RWPE2 (cell line): ENCODE results near the gene PDK4.

Experiments
- ATAC-seq: fragments of 200-7000 bp; cut with Tn5 transposase; 3 replicates; pipeline ENCODE4 v1.9.1; 2021; ENCODE audit warnings: low read depth
- DNase-seq: peaks from one replicate; pipeline ENCODE4 v3.0.0-alpha.2; 2020; ENCODE audit warnings: low spot score
- H3K27ac ChIP-seq: fragments of 450-650 bp; 2 replicates; pipeline ENCODE4 v1.5.1; 2017; ENCODE audit warnings: mild to moderate bottlenecking; ENCODE audit not compliant: poor library complexity, severe bottlenecking
- H3K27me3 ChIP-seq: fragments of 250-450 bp; sonication (Bioruptor Pico); 2 replicates; pipeline ENCODE4 v1.5.1; 2021; ENCODE audit warnings: mild to moderate bottlenecking, moderate library complexity; ENCODE audit not compliant: insufficient read depth, poor library complexity, severe bottlenecking
- H3K36me3 ChIP-seq: fragments of 250-450 bp; sonication (Bioruptor Pico); 2 replicates; pipeline ENCODE4 v1.5.1; 2020; ENCODE audit warnings: low read depth, mild to moderate bottlenecking, moderate library complexity
- H3K4me1 ChIP-seq: fragments of 250-450 bp; sonication (Bioruptor Pico); 2 replicates; pipeline ENCODE4 v1.5.1; 2021; ENCODE audit warnings: mild to moderate bottlenecking, moderate library complexity; ENCODE audit not compliant: insufficient read depth, poor library complexity, severe bottlenecking
- H3K4me3 ChIP-seq: fragments of 250-450 bp; sonication (Bioruptor Pico); 2 replicates; pipeline ENCODE4 v1.5.1; 2021; ENCODE audit warnings: mild to moderate bottlenecking, moderate library complexity; ENCODE audit not compliant: severe bottlenecking
- H3K9me3 ChIP-seq: fragments of 250-450 bp; sonication (Bioruptor Pico); 2 replicates; pipeline ENCODE4 v1.5.1; 2021; ENCODE audit warnings: mild to moderate bottlenecking, moderate library complexity; ENCODE audit not compliant: severe bottlenecking
- TF ChIP-seq, protein P1 (sequence below): fragments of 450-650 bp; IDR thresholded peaks from one replicate; pipeline ENCODE4 v1.5.1; 2017; ENCODE audit warnings: mild to moderate bottlenecking, moderate library complexity; ENCODE audit not compliant: poor library complexity, severe bottlenecking

The PDK4 gene

GRCh38 chr7:95590387-95591248, 5.7 kb downstream of the PDK4 start:
- H3K4me1 ChIP-seq = no peaks in the 10 kb centered on the region
- no peak overlapping the region for H3K4me3 ChIP-seq
- no peak overlapping the region for H3K27ac ChIP-seq
- H3K27me3 ChIP-seq = peaks cover 9% of the 10 kb centered on the region
- H3K9me3 ChIP-seq = no peaks in the 10 kb centered on the region
- TF ChIP-seq, protein P1, sequence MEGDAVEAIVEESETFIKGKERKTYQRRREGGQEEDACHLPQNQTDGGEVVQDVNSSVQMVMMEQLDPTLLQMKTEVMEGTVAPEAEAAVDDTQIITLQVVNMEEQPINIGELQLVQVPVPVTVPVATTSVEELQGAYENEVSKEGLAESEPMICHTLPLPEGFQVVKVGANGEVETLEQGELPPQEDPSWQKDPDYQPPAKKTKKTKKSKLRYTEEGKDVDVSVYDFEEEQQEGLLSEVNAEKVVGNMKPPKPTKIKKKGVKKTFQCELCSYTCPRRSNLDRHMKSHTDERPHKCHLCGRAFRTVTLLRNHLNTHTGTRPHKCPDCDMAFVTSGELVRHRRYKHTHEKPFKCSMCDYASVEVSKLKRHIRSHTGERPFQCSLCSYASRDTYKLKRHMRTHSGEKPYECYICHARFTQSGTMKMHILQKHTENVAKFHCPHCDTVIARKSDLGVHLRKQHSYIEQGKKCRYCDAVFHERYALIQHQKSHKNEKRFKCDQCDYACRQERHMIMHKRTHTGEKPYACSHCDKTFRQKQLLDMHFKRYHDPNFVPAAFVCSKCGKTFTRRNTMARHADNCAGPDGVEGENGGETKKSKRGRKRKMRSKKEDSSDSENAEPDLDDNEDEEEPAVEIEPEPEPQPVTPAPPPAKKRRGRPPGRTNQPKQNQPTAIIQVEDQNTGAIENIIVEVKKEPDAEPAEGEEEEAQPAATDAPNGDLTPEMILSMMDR = no peak
- no peak for ATAC-seq
- DNase-seq = no peak
- no peaks in the 10 kb centered on the region for H3K36me3 ChIP-seq

- H3K9me3 ChIP-seq = no peaks in the 10 kb centered on the region
- H3K27me3 ChIP-seq = peaks cover under 1% of the 10 kb centered on the region
- H3K4me1 ChIP-seq = no peaks in the 10 kb centered on the region
- H3K4me3 ChIP-seq = no peak overlapping the region
- no peak for DNase-seq
- TF ChIP-seq, protein P1 = no peak
- H3K27ac ChIP-seq = no peak overlapping the region
- no peaks in the 10 kb centered on the region for H3K36me3 ChIP-seq
- no peak for ATAC-seq
Observed at GRCh38 chr7:95589766-95590165, 6.5 kb downstream of the PDK4 start.

- no peaks in the 10 kb centered on the region for H3K4me1 ChIP-seq
- TF ChIP-seq, protein P1 = no peak
- H3K36me3 ChIP-seq = no peaks in the 10 kb centered on the region
- ATAC-seq = no peak
- no peaks in the 10 kb centered on the region for H3K27me3 ChIP-seq
- no peak for DNase-seq
- no peaks in the 10 kb centered on the region for H3K9me3 ChIP-seq
- no peak overlapping the region for H3K27ac ChIP-seq
- H3K4me3 ChIP-seq = no peak overlapping the region
Observed at GRCh38 chr7:95589031-95589430, 7.3 kb downstream of the PDK4 start.

DNA sequence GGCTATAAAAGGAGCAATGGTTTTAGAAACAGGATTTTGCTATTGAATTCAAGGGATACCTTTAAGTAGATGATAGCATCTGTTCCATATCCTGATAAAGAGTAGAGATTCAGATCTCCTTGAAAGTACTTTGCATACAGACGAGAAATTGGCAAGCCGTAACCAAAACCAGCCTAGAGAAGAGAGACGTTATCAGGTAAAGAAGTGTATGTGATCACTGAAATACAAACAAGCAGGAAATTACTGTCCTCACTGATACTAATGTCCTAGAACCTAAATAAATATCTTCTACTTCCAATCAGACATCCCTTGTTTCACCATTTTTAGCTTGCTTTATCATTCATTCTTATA, 9.4 kb downstream of the PDK4 start:
- Histone ChIP-seq H3K36me3 (no peaks in the 10 kb centered on the region), H3K4me1 (no peaks in the 10 kb centered on the region), H3K4me3 (no peak overlapping the region), H3K9me3 (no peaks in the 10 kb centered on the region), H3K27ac (no peak overlapping the region), H3K27me3 (peaks cover 4% of the 10 kb centered on the region)
- DNase-seq (no peak), ATAC-seq (no peak)
- TF ChIP-seq, protein P1 = no peak

- no peak for DNase-seq
- Histone ChIP-seq H3K9me3 (no peaks in the 10 kb centered on the region), H3K4me3 (no peak overlapping the region), H3K4me1 (no peaks in the 10 kb centered on the region), H3K36me3 (no peaks in the 10 kb centered on the region), H3K27me3 (peaks cover 4% of the 10 kb centered on the region), H3K27ac (no peak overlapping the region)
- TF ChIP-seq, protein P1 = no peak
- ATAC-seq = no peak
Observed at GRCh38 chr7:95585426-95585789, 10.9 kb downstream of the PDK4 start.
